Skeletal muscle satellite cell (primary cell): ENCODE data around the gene CACNA1D.

ENCODE experiments used
- H3K27me3 ChIP-seq: 2 replicates; pipeline ENCODE4 v1.7.0; 2013; ENCODE audit warnings: low read length; ENCODE audit not compliant: control insufficient read depth, insufficient read depth
- H3K36me3 ChIP-seq: 2 replicates; pipeline ENCODE4 v1.7.0; 2013; ENCODE audit warnings: mild to moderate bottlenecking, control low read depth, low read length; ENCODE audit not compliant: insufficient read depth
- H3K4me1 ChIP-seq: 2 replicates; pipeline ENCODE4 v1.7.0; 2013; ENCODE audit warnings: low read length; ENCODE audit not compliant: control insufficient read depth, insufficient read depth
- H3K4me2 ChIP-seq: 2 replicates; pipeline ENCODE4 v1.7.0; 2013; ENCODE audit warnings: mild to moderate bottlenecking, low read length
- H3K4me3 ChIP-seq: 2 replicates; pipeline ENCODE4 v1.7.0; 2013; ENCODE audit warnings: low read length
- H3K9ac ChIP-seq: 2 replicates; pipeline ENCODE4 v1.7.0; 2013; ENCODE audit warnings: mild to moderate bottlenecking, low read depth, low read length, moderate library complexity
- H3K9me3 ChIP-seq: replicated peaks from 2 replicates; pipeline ENCODE4 v1.7.0; 2013; ENCODE audit warnings: mild to moderate bottlenecking, control low read depth, low read length

CACNA1D gene

GRCh38 chr3:53726643-53727042 lies 232.2 kb downstream of the CACNA1D start:
- H3K9me3 ChIP-seq: no peaks in the 10 kb centered on the region
- H3K4me2 ChIP-seq: no peak overlapping the region
- H3K4me1 ChIP-seq: no peaks in the 10 kb centered on the region
- H3K4me3 ChIP-seq: no peak overlapping the region
- no peak overlapping the region for H3K9ac ChIP-seq
- peaks cover 55% of the 10 kb centered on the region for H3K27me3 ChIP-seq
- H3K36me3 ChIP-seq: no peaks in the 10 kb centered on the region

GRCh38 chr3:53728606-53729005 lies 234.2 kb downstream of the CACNA1D start:
- no peak overlapping the region for H3K4me3 ChIP-seq
- no peak overlapping the region for H3K9ac ChIP-seq
- H3K4me1 ChIP-seq: no peaks in the 10 kb centered on the region
- no peak overlapping the region for H3K4me2 ChIP-seq
- peaks cover 44% of the 10 kb centered on the region for H3K27me3 ChIP-seq
- H3K9me3 ChIP-seq: no peaks in the 10 kb centered on the region
- no peaks in the 10 kb centered on the region for H3K36me3 ChIP-seq

GRCh38 chr3:53729159-53729558 lies 234.7 kb downstream of the CACNA1D start:
- peaks cover 38% of the 10 kb centered on the region for H3K27me3 ChIP-seq
- H3K4me3 ChIP-seq: no peak overlapping the region
- no peak overlapping the region for H3K4me2 ChIP-seq
- H3K9me3 ChIP-seq: no peaks in the 10 kb centered on the region
- H3K36me3 ChIP-seq: no peaks in the 10 kb centered on the region
- no peaks in the 10 kb centered on the region for H3K4me1 ChIP-seq
- no peak overlapping the region for H3K9ac ChIP-seq

GRCh38 chr3:53729618-53730017 lies 235.2 kb downstream of the CACNA1D start:
- H3K36me3 ChIP-seq: no peaks in the 10 kb centered on the region
- no peak overlapping the region for H3K9ac ChIP-seq
- H3K4me3 ChIP-seq: no peak overlapping the region
- no peak overlapping the region for H3K4me2 ChIP-seq
- no peaks in the 10 kb centered on the region for H3K4me1 ChIP-seq
- peaks cover 34% of the 10 kb centered on the region for H3K27me3 ChIP-seq
- H3K9me3 ChIP-seq: no peaks in the 10 kb centered on the region

- Histone ChIP-seq H3K4me3 (no peak overlapping the region), H3K36me3 (no peaks in the 10 kb centered on the region), H3K4me1 (no peaks in the 10 kb centered on the region), H3K27me3 (peaks cover 28% of the 10 kb centered on the region), H3K9ac (no peak overlapping the region), H3K4me2 (no peak overlapping the region), H3K9me3 (no peaks in the 10 kb centered on the region)
Observed at GRCh38 chr3:53730576-53730975, 236.2 kb downstream of the CACNA1D start.

- Histone ChIP-seq H3K27me3 (peaks cover 25% of the 10 kb centered on the region), H3K36me3 (no peaks in the 10 kb centered on the region), H3K9ac (no peak overlapping the region), H3K4me3 (no peak overlapping the region), H3K4me2 (no peak overlapping the region), H3K4me1 (no peaks in the 10 kb centered on the region), H3K9me3 (no peaks in the 10 kb centered on the region)
Observed at GRCh38 chr3:53731934-53732624, 237.7 kb downstream of the CACNA1D start.

GRCh38 chr3:53733446-53733845 lies 239.0 kb downstream of the CACNA1D start:
- no peak overlapping the region for H3K4me3 ChIP-seq
- no peaks in the 10 kb centered on the region for H3K4me1 ChIP-seq
- H3K27me3 ChIP-seq: peaks cover 17% of the 10 kb centered on the region
- no peak overlapping the region for H3K9ac ChIP-seq
- no peaks in the 10 kb centered on the region for H3K36me3 ChIP-seq
- no peaks in the 10 kb centered on the region for H3K9me3 ChIP-seq
- no peak overlapping the region for H3K4me2 ChIP-seq

GRCh38 chr3:53739966-53740365 lies 245.6 kb downstream of the CACNA1D start:
- Histone ChIP-seq H3K36me3 (no peaks in the 10 kb centered on the region), H3K9ac (no peak overlapping the region), H3K4me3 (no peak overlapping the region), H3K27me3 (peaks cover 23% of the 10 kb centered on the region), H3K4me2 (no peak overlapping the region), H3K4me1 (no peaks in the 10 kb centered on the region), H3K9me3 (no peaks in the 10 kb centered on the region)

- Histone ChIP-seq H3K9me3 (no peaks in the 10 kb centered on the region), H3K27me3 (peaks cover 23% of the 10 kb centered on the region), H3K4me2 (no peak overlapping the region), H3K36me3 (no peaks in the 10 kb centered on the region), H3K9ac (no peak overlapping the region), H3K4me1 (no peaks in the 10 kb centered on the region), H3K4me3 (no peak overlapping the region)
Observed at GRCh38 chr3:53740956-53741355, 246.5 kb downstream of the CACNA1D start.

- H3K9me3 ChIP-seq: no peaks in the 10 kb centered on the region
- no peaks in the 10 kb centered on the region for H3K4me1 ChIP-seq
- H3K4me2 ChIP-seq: no peak overlapping the region
- H3K9ac ChIP-seq: no peak overlapping the region
- peaks cover 24% of the 10 kb centered on the region for H3K27me3 ChIP-seq
- H3K4me3 ChIP-seq: no peak overlapping the region
- no peaks in the 10 kb centered on the region for H3K36me3 ChIP-seq
Observed at GRCh38 chr3:53744351-53744750, 249.9 kb downstream of the CACNA1D start.

GRCh38 chr3:53747559-53747958 lies 253.1 kb downstream of the CACNA1D start:
- no peaks in the 10 kb centered on the region for H3K4me1 ChIP-seq
- no peaks in the 10 kb centered on the region for H3K9me3 ChIP-seq

GRCh38 chr3:53748512-53749271 lies 254.3 kb downstream of the CACNA1D start:
- no peak overlapping the region for H3K9ac ChIP-seq
- H3K4me1 ChIP-seq: no peaks in the 10 kb centered on the region
- H3K4me2 ChIP-seq: no peak overlapping the region
- H3K9me3 ChIP-seq: no peaks in the 10 kb centered on the region
- no peaks in the 10 kb centered on the region for H3K36me3 ChIP-seq
- no peak overlapping the region for H3K4me3 ChIP-seq
- H3K27me3 ChIP-seq: peaks cover 6% of the 10 kb centered on the region

More at GRCh38 chr3:53747559-53747958, 253.1 kb downstream of the CACNA1D start:
- Histone ChIP-seq H3K4me2 (no peak overlapping the region), H3K9ac (no peak overlapping the region), H3K4me3 (no peak overlapping the region), H3K27me3 (peaks cover 10% of the 10 kb centered on the region), H3K36me3 (no peaks in the 10 kb centered on the region)
